H1 (cell line): ENCODE measurements around the gene PGP. TPM values are rescaled to one million over a fixed set of nuclear protein-coding genes. Genes with fewer than 3 reads are reported as not detected.

ENCODE experiments used
- polyA plus RNA-seq, 7 experiments: library from polyadenylated mRNA; depleted of rRNA in 3 of 7; stranded (reverse) in 5 of 7; unstranded in 2 of 7; fragments of >200 nt in 5 of 7; fragments of 200-250 nt in 2 of 7; gene quantifications; 1 replicate in 5 of 7; 2 replicates in 1 of 7; 4 replicates in 1 of 7; pipeline versions ENCODE4 v1.2.1 to v1.2.3, GENCODE V29; 2011 to 2013; ENCODE audit warnings: missing spikeins in 2 of 7, mixed read lengths in 2 of 7
- total RNA-seq: library from RNA; stranded (reverse); fragmentation: NEBNext Ultra II Directional; extraction: Animal tissue kit (Norgen Biotek cat#: 25700); gene quantifications from 2 replicates; pipeline ENCODE4 v1.2.1, GENCODE V29; 2021
- TF ChIP-seq, protein P1 (sequence below), 3 experiments: IDR thresholded peaks; 1 replicate in 2 of 3; 2 replicates in 1 of 3; pipeline versions ENCODE4 v1.5.1 to v1.6.1; 2011; ENCODE audit warnings: low read length in 3 of 3, mild to moderate bottlenecking in 3 of 3, inconsistent platforms in 2 of 3, low read depth in 1 of 3, moderate library complexity in 1 of 3; ENCODE audit not compliant: insufficient read depth in 1 of 3; ENCODE audit errors: control extremely low read depth in 1 of 3

The PGP gene
- total and polyA plus RNA-seq, 2 of the 8 experiments (the other 6 are each of a cell fraction or from before 2014, with no cell fraction given), result 30.9 to 55.9 TPM

DNA sequence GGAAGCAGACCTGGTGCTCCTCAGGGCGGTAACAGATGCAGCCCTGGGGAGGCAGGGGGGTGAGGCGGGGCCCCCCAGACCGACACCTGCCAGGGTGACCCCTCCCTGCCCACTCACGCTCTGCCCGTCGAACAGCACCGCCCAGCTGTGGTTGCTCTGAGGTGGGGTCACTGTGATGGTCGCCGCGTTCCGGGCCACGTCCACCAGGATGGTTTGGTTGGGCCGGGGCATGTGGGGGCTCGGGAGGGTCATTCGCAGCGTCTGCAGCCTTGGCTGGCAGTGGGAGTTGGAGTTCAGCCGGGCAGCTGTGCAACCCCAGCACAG, 4.7 kb downstream of the PGP start (continued):
- TF ChIP-seq, protein P1, sequence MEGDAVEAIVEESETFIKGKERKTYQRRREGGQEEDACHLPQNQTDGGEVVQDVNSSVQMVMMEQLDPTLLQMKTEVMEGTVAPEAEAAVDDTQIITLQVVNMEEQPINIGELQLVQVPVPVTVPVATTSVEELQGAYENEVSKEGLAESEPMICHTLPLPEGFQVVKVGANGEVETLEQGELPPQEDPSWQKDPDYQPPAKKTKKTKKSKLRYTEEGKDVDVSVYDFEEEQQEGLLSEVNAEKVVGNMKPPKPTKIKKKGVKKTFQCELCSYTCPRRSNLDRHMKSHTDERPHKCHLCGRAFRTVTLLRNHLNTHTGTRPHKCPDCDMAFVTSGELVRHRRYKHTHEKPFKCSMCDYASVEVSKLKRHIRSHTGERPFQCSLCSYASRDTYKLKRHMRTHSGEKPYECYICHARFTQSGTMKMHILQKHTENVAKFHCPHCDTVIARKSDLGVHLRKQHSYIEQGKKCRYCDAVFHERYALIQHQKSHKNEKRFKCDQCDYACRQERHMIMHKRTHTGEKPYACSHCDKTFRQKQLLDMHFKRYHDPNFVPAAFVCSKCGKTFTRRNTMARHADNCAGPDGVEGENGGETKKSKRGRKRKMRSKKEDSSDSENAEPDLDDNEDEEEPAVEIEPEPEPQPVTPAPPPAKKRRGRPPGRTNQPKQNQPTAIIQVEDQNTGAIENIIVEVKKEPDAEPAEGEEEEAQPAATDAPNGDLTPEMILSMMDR (IDR thresholded peaks at IDR 0.05; ENCODE audit: control extremely low read depth in 1 of 3, insufficient read depth in 1 of 3, low read depth in 1 of 3, low read length in 3 of 3), result no peak
